ENCODE results near the gene GINS2.
A peak's percentile ranks its signal among the peaks of the same experiment; 100 is the strongest.

GINS2 gene

DNA sequence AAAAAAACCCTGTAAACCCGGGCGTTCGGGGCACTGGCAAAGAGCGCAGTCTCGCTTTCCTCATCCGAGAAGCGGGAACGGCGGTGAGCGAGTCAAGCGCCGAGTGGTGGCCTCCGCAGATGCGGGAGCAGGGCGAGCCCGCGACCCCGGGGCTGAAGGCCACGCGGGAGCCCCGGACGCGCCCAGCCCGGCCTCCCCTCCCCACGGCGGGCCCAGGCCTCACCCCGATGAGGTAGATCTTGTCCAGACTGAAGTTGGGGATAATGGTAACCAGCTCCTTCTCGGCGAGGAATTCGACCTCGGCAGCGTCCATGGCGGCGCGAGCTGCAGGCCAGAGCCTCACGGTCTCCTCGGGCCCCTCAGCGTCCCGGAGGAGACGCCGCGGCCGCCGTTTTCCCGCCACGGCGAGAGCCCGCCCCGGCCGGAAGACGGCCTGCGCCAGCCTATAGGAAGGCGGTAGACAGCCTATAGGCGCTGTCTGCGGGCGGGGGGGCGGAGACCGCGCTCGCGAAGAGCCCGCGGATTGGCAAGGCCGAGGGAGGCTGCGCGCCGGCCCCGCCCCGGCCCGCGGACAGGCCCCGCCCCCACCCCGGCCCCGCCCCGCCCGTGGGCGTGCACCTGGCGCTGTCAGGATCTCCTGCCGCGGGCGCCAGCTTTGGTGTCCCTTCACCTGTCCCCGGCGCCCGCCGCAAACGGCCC lies at the start of gene GINS2:
GINS2 (minus strand) TSS at position 369 of the 699 bp plus-strand sequence; CDS start at position 313, 56 bp downstream.
- DNase-seq = peak; percentile 96
- TF ChIP-seq POLR2A (IDR thresholded peaks at IDR 0.05; ENCODE audit: low read length) (peak; percentile 67), GATA1 (IDR thresholded peaks at IDR 0.05; ENCODE audit: low read depth, low read length) (no peak)

DNA sequence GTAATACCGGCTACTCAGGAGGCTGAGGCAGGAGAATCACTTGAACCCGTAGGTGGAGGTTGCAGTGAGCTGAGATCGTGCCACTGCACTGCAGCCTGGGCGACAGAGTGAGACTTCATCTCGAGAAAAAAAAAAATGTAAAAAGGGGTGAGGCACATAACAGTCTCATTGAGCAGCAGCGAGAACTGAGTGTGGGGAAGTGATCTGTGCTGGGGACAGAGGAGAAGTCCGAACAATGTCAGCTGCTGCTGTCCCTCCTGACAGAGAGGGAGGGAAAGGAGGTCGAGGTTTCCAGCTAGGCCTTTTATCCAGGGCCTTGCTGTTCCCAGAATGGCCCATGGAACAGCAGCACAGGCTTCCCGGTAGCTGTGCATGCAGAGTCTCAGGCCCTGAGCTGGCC lies 48.2 kb upstream of the GINS2 start:
- TF ChIP-seq POLR2A (IDR thresholded peaks at IDR 0.05; ENCODE audit: low read length) (no peak), GATA1 (IDR thresholded peaks at IDR 0.05; ENCODE audit: low read depth, low read length) (no peak)
- no peak for DNase-seq

DNA sequence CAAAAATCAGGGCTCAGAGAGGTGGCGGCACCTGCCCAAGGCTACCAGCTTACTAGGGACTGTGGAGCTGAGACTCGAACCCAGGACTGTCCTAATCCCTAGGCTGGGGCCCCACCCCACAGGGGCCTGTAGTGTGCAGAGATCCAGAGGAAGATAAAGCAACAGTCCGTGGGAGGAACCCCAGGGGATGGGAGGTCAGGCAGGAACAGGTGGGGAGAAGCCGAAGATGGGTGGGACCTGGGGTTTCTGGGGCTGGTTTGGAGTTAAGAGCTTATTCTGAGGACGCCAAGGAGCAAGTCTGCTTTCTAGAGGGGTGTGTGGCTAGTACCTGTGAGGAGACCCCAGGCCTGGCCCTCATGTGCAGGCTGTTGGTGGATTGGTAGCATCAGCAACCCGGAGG lies 47.2 kb upstream of the GINS2 start:
- no peak for DNase-seq
- TF ChIP-seq POLR2A (IDR thresholded peaks at IDR 0.05; ENCODE audit: low read length) = no peak
- TF ChIP-seq GATA1 (IDR thresholded peaks at IDR 0.05; ENCODE audit: low read depth, low read length) = no peak

DNA sequence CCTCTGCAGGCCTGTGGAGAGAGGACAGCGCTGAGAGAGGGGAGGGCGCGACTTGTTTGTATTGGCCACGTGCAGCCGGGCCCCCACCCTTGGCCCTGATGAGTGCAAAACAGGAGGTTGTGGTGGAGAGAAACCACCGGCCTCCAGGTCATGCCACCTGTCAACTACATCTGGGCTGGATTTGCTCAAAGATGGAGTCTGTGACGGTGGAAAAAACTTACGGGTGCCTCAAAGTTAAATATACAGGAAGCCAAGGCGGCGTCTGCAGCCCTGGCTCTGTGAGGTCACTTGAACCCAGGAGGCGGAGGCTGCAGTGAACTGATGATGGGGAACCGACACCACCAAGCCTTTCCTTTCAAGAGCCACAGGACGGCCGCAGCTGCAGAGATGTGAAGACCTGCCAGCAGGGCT lies 46.5 kb upstream of the GINS2 start:
- DNase-seq = no peak
- TF ChIP-seq POLR2A (IDR thresholded peaks at IDR 0.05; ENCODE audit: low read length) (no peak), GATA1 (IDR thresholded peaks at IDR 0.05; ENCODE audit: low read depth, low read length) (no peak)

GRCh38 chr16:85734311-85735017 lies 45.7 kb upstream of the GINS2 start:
- no peak for TF ChIP-seq GATA1 (IDR thresholded peaks at IDR 0.05; ENCODE audit: low read depth, low read length)
- no peak for TF ChIP-seq POLR2A (IDR thresholded peaks at IDR 0.05; ENCODE audit: low read length)

GRCh38 chr16:85733839-85734170 lies 45.1 kb upstream of the GINS2 start:
- TF ChIP-seq POLR2A (IDR thresholded peaks at IDR 0.05; ENCODE audit: low read length) = no peak
- TF ChIP-seq GATA1 (IDR thresholded peaks at IDR 0.05; ENCODE audit: low read depth, low read length) = no peak
- DNase-seq = no peak

More at GRCh38 chr16:85734311-85735017, 45.7 kb upstream of the GINS2 start:
- DNase-seq = no peak

DNA sequence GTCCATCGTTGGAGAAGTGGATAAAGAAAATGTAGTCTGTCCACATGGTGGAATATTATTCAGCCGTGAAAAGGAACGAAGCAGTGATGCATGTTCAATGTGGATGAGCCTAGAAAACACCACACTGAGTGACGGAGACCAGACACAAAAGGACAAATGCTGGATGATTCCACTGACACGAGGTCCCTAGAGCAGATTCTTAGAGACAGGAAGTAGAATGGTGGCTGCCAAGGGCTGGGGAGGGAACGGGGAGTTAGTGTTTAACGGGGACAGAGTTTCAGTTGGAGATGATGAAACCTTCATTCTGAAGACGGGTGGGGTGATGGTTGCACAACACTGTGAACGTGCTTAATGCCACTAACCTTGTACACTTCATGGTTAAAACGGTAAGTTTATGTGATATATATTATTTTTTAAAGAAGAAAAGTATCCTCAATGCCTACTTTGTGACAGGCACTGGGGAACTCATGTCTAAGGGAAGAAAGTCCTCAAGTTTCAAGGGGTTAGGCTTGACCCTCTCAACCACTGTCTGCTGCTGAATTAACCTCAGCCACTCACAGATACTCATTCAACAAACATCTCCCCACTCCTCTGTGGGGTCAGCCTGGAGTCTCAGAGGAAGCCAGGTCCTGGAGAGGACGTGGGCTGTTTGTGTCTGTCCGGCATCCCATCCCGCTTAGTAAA lies 44.5 kb upstream of the GINS2 start:
- peak in 1 of 2 experiments; percentile 12 for DNase-seq
- TF ChIP-seq GATA1 (IDR thresholded peaks at IDR 0.05; ENCODE audit: low read depth, low read length) (no peak), POLR2A (IDR thresholded peaks at IDR 0.05; ENCODE audit: low read length) (no peak)

- DNase-seq = no peak
- TF ChIP-seq GATA1 (IDR thresholded peaks at IDR 0.05; ENCODE audit: low read depth, low read length) (no peak), POLR2A (IDR thresholded peaks at IDR 0.05; ENCODE audit: low read length) (no peak)
Observed at GRCh38 chr16:85731179-85731578, 42.4 kb upstream of the GINS2 start.

- no peak for DNase-seq
- no peak for TF ChIP-seq POLR2A (IDR thresholded peaks at IDR 0.05; ENCODE audit: low read length)
Observed at GRCh38 chr16:85730186-85730465, 41.4 kb upstream of the GINS2 start.

- TF ChIP-seq POLR2A (IDR thresholded peaks at IDR 0.05; ENCODE audit: low read length) = no peak
- no peak for TF ChIP-seq GATA1 (IDR thresholded peaks at IDR 0.05; ENCODE audit: low read depth, low read length)
- no peak for DNase-seq
Observed at GRCh38 chr16:85729452-85730185, 40.9 kb upstream of the GINS2 start.

DNA sequence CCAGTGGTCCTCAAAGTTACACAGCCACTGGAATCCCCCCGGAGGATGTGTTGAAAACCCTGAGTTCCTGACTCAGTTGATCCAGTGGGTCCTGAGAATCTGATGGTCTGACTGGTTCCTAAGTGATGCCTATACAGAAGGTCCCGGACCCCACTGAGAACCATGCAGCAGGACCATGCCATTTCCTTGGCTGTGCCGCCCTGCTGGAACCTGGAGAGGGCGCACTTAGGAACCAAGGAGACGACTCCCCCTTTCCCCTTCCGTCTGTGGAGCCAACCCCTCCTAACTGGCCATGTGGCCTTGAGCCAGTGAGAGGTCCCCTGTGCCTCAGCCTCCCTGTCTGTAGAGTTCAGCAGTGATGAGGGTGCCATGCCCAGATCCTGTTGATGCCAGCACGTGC lies 40.1 kb upstream of the GINS2 start:
- TF ChIP-seq POLR2A (IDR thresholded peaks at IDR 0.05; ENCODE audit: low read length) = no peak
- TF ChIP-seq GATA1 (IDR thresholded peaks at IDR 0.05; ENCODE audit: low read depth, low read length) = no peak
- DNase-seq = peak in 1 of 2 experiments; percentile 20

DNA sequence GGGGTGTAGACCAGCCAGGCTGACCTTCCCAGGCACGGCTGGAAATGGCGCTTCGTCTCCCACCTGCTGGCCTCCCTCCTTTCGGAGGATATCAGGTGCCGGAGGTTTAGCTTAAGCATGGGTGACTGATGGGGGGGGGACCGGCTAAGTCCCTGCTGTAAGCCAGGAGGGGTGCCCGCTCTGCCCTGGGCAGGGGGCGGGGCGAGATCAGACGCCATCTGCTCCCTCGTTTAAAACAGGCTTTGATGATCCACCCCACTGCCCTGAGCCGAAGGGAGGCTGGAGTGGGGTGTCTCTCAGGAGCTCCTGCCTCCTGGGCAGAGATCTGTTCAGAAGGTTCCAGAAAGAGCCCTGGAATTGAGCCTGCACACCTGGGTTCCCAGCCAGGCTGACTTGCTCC lies 36.2 kb upstream of the GINS2 start:
- no peak for DNase-seq
- TF ChIP-seq POLR2A (IDR thresholded peaks at IDR 0.05; ENCODE audit: low read length) (no peak), GATA1 (IDR thresholded peaks at IDR 0.05; ENCODE audit: low read depth, low read length) (no peak)

DNA sequence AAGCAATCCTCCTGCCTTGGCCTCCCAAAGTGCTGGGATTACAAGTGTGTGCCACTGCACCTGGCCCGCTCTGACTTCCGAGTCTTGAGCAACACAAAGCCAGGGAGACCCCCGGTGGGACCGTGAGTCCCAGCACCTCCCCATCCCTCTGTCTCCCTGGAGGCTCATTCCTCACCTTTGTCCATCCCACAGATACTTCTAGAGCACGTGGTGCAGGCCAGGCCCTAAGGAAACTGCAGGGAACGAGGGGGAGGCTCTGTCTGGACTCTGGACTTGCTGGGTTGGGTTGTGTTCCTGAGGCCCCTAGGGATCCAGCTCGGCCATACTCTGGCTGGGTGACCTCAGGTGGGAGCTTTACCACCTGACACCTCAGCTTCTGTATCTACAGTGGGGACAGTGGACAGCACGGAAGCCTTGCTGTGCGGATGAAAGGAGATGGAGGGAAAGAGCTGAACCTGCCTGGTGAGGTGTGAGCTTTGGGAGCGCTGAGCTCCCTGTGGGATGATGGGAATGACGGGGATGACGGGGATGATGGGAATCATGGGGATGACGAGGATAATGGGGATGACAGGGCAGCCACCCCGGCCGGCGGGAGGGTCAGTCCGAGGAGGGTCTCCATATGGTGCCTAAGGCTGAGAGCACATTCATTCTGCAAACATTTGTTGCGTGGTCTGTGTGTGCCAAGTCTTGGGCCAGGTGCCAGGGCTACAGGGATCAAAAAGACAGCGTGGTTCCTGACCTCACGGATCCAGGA lies 35.5 kb upstream of the GINS2 start:
- TF ChIP-seq POLR2A (IDR thresholded peaks at IDR 0.05; ENCODE audit: low read length) = no peak
- no peak for TF ChIP-seq GATA1 (IDR thresholded peaks at IDR 0.05; ENCODE audit: low read depth, low read length)

More for the DNA sequence above, 35.5 kb upstream of the GINS2 start:
- DNase-seq = no peak
